ENCODE results near the gene ZNF268. TPM values are rescaled to one million over a fixed set of nuclear protein-coding genes. Genes with fewer than 3 reads are reported as not detected.

Gene ZNF268
- polyA plus RNA-seq, 1 experiment, result 16.1 TPM

- Histone ChIP-seq H3K9me3 (ENCODE audit: control insufficient read depth, insufficient read depth, low read length) (peaks cover 19% of the 10 kb centered on the region), H3K4me3 (ENCODE audit: low read depth, low read length) (no peak overlapping the region), H3K27me3 (ENCODE audit: control insufficient read depth, insufficient read depth, low read length) (no peaks in the 10 kb centered on the region), H3K27ac (ENCODE audit: low read depth, low read length) (no peak overlapping the region)
- ChIA-PET CTCF (interaction anchor here (2.5 kb wide), 1 partner anchor 21 kb away, joined by 7 read pairs; the partner anchor contains the start of gene ZNF268), POLR2A (no interaction called here)
- no peak for TF ChIP-seq CTCF (IDR thresholded peaks at IDR 0.05; ENCODE audit: low read depth, low read length)
- no peak for DNase-seq (ENCODE audit: low read depth, low spot score)
Measured at GRCh38 chr12:133201888-133202287, 20.6 kb downstream of the ZNF268 start.

- TF ChIP-seq CTCF (IDR thresholded peaks at IDR 0.05; ENCODE audit: low read depth, low read length), result no peak
- Histone ChIP-seq H3K4me3 (ENCODE audit: low read depth, low read length) (no peak overlapping the region), H3K9me3 (ENCODE audit: control insufficient read depth, insufficient read depth, low read length) (peaks cover 23% of the 10 kb centered on the region), H3K27ac (ENCODE audit: low read depth, low read length) (no peak overlapping the region), H3K27me3 (ENCODE audit: control insufficient read depth, insufficient read depth, low read length) (no peaks in the 10 kb centered on the region)
- POLR2A ChIA-PET, result no interaction called here
- CTCF ChIA-PET, result interaction anchor here (2.5 kb wide), 1 partner anchor 21 kb away, joined by 7 read pairs; the partner anchor contains the start of gene ZNF268
- DNase-seq (ENCODE audit: low read depth, low spot score), result no peak
Measured at GRCh38 chr12:133202493-133203343, 21.4 kb downstream of the ZNF268 start.

- no peak overlapping the region for H3K4me3 ChIP-seq (ENCODE audit: low read depth, low read length)
- H3K27ac ChIP-seq (ENCODE audit: low read depth, low read length), result no peak overlapping the region
- POLR2A ChIA-PET, result no interaction called here
- no peak for DNase-seq (ENCODE audit: low read depth, low spot score)
- TF ChIP-seq CTCF (IDR thresholded peaks at IDR 0.05; ENCODE audit: low read depth, low read length), result no peak
- H3K27me3 ChIP-seq (ENCODE audit: control insufficient read depth, insufficient read depth, low read length), result no peaks in the 10 kb centered on the region
- H3K9me3 ChIP-seq (ENCODE audit: control insufficient read depth, insufficient read depth, low read length), result peaks cover 32% of the 10 kb centered on the region
- CTCF ChIA-PET, result interaction anchor here (2.5 kb wide), 1 partner anchor 22 kb away, joined by 7 read pairs; the partner anchor contains the start of gene ZNF268
Measured at GRCh38 chr12:133203344-133204263, 22.3 kb downstream of the ZNF268 start.

GRCh38 chr12:133204264-133204603, 22.9 kb downstream of the ZNF268 start:
- Histone ChIP-seq H3K27me3 (ENCODE audit: control insufficient read depth, insufficient read depth, low read length) (no peaks in the 10 kb centered on the region), H3K4me3 (ENCODE audit: low read depth, low read length) (no peak overlapping the region), H3K27ac (ENCODE audit: low read depth, low read length) (no peak overlapping the region), H3K9me3 (ENCODE audit: control insufficient read depth, insufficient read depth, low read length) (peaks cover 38% of the 10 kb centered on the region)
- ChIA-PET POLR2A (no interaction called here), CTCF (interaction anchor here (0.6 kb wide), 1 partner anchor 15 kb away, joined by 5 read pairs; no protein-coding TSS in a partner anchor)
- no peak for TF ChIP-seq CTCF (IDR thresholded peaks at IDR 0.05; ENCODE audit: low read depth, low read length)
- DNase-seq (ENCODE audit: low read depth, low spot score), result no peak

Measured in AG04450 (cell line).